Measurements from ENCODE around the gene HOXA9. TPM values are rescaled to one million over a fixed set of nuclear protein-coding genes. Genes with fewer than 3 reads are reported as not detected.

Gene HOXA9
- total RNA-seq, 1 donor from 2014 or later: 46.5 TPM

- peak within 1 kb of the TSS; percentile 72 for H3K4me3 ChIP-seq (ENCODE audit: low read depth, low read length)
- no peak for TF ChIP-seq CTCF (IDR thresholded peaks at IDR 0.05; ENCODE audit: insufficient read depth, low read length, poor library complexity, severe bottlenecking)
- H3K27me3 ChIP-seq (ENCODE audit: control insufficient read depth, insufficient read depth, low read length): peaks cover 2% of the 10 kb centered on the region
- H3K36me3 ChIP-seq (ENCODE audit: control insufficient read depth, insufficient read depth, low read length): peaks cover 3% of the 10 kb centered on the region
- peak; percentile 91 for DNase-seq (ENCODE audit: low read depth)
Measured at GRCh38 chr7:27143023-27143949, 22.1 kb downstream of the HOXA9 start, which contains the start of gene HOXA5. HOXA5 (minus strand) TSS chr7:27143681; CDS start chr7:27143607, 74 bp downstream.

- H3K27me3 ChIP-seq (ENCODE audit: control insufficient read depth, insufficient read depth, low read length): peaks cover 2% of the 10 kb centered on the region
- H3K4me3 ChIP-seq (ENCODE audit: low read depth, low read length): peak overlapping the region; percentile 72
- DNase-seq (ENCODE audit: low read depth): no peak
- H3K36me3 ChIP-seq (ENCODE audit: control insufficient read depth, insufficient read depth, low read length): peaks cover 3% of the 10 kb centered on the region
- no peak for TF ChIP-seq CTCF (IDR thresholded peaks at IDR 0.05; ENCODE audit: insufficient read depth, low read length, poor library complexity, severe bottlenecking)
Measured at GRCh38 chr7:27142580-27143022, 22.7 kb downstream of the HOXA9 start.

- peaks cover 2% of the 10 kb centered on the region for H3K27me3 ChIP-seq (ENCODE audit: control insufficient read depth, insufficient read depth, low read length)
- peak overlapping the region; percentile 72 for H3K4me3 ChIP-seq (ENCODE audit: low read depth, low read length)
- peaks cover 3% of the 10 kb centered on the region for H3K36me3 ChIP-seq (ENCODE audit: control insufficient read depth, insufficient read depth, low read length)
- no peak for TF ChIP-seq CTCF (IDR thresholded peaks at IDR 0.05; ENCODE audit: insufficient read depth, low read length, poor library complexity, severe bottlenecking)
- DNase-seq (ENCODE audit: low read depth): no peak
Measured at GRCh38 chr7:27141923-27142579, 23.3 kb downstream of the HOXA9 start.

GRCh38 chr7:27141137-27141922 lies 24.0 kb downstream of the HOXA9 start:
- Histone ChIP-seq H3K27me3 (ENCODE audit: control insufficient read depth, insufficient read depth, low read length) (peaks cover 2% of the 10 kb centered on the region), H3K4me3 (ENCODE audit: low read depth, low read length) (peak overlapping the region; percentile 72), H3K36me3 (ENCODE audit: control insufficient read depth, insufficient read depth, low read length) (peaks cover 3% of the 10 kb centered on the region)
- no peak for DNase-seq (ENCODE audit: low read depth)
- no peak for TF ChIP-seq CTCF (IDR thresholded peaks at IDR 0.05; ENCODE audit: insufficient read depth, low read length, poor library complexity, severe bottlenecking)

GRCh38 chr7:27140126-27140857 lies 25.0 kb downstream of the HOXA9 start:
- TF ChIP-seq CTCF (IDR thresholded peaks at IDR 0.05; ENCODE audit: insufficient read depth, low read length, poor library complexity, severe bottlenecking): no peak
- peak overlapping the region; percentile 72 for H3K4me3 ChIP-seq (ENCODE audit: low read depth, low read length)
- peaks cover 2% of the 10 kb centered on the region for H3K27me3 ChIP-seq (ENCODE audit: control insufficient read depth, insufficient read depth, low read length)
- DNase-seq (ENCODE audit: low read depth): no peak
- peaks cover 3% of the 10 kb centered on the region for H3K36me3 ChIP-seq (ENCODE audit: control insufficient read depth, insufficient read depth, low read length)

All from kidney epithelial cell (primary cell).